ENCODE results near the gene PSME2. TPM values are rescaled to one million over a fixed set of nuclear protein-coding genes. Genes with fewer than 3 reads are reported as not detected.
A peak's percentile ranks its signal among the peaks of the same experiment; 100 is the strongest.

PSME2 gene
- total RNA-seq, 1 experiment from 2014 or later, result 126 TPM

GRCh38 chr14:24187539-24187915 is 41.1 kb upstream of the PSME2 start:
- no peak overlapping the region for H3K27ac ChIP-seq (ENCODE audit: insufficient read length, low read depth, low read length)
- H3K14ac ChIP-seq (ENCODE audit: insufficient read depth, low read length), result no peak overlapping the region
- TF ChIP-seq, protein P1, sequence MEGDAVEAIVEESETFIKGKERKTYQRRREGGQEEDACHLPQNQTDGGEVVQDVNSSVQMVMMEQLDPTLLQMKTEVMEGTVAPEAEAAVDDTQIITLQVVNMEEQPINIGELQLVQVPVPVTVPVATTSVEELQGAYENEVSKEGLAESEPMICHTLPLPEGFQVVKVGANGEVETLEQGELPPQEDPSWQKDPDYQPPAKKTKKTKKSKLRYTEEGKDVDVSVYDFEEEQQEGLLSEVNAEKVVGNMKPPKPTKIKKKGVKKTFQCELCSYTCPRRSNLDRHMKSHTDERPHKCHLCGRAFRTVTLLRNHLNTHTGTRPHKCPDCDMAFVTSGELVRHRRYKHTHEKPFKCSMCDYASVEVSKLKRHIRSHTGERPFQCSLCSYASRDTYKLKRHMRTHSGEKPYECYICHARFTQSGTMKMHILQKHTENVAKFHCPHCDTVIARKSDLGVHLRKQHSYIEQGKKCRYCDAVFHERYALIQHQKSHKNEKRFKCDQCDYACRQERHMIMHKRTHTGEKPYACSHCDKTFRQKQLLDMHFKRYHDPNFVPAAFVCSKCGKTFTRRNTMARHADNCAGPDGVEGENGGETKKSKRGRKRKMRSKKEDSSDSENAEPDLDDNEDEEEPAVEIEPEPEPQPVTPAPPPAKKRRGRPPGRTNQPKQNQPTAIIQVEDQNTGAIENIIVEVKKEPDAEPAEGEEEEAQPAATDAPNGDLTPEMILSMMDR (conservative IDR thresholded peaks at IDR 0.05), result no peak
- H4K8ac ChIP-seq (replicated peaks; ENCODE audit: insufficient read length, low read depth, low read length), result no peak overlapping the region
- no peak overlapping the region for H2AK5ac ChIP-seq (ENCODE audit: insufficient read length, low read length)
- no peak overlapping the region for H3K18ac ChIP-seq (ENCODE audit: insufficient read length, low read depth, low read length)
- H2BK120ac ChIP-seq (ENCODE audit: low read depth, low read length, poor library complexity, severe bottlenecking), result no peak overlapping the region
- no peak overlapping the region for H4K5ac ChIP-seq (ENCODE audit: insufficient read length, low read depth, low read length)
- H2BK12ac ChIP-seq (ENCODE audit: insufficient read length, low read depth, low read length), result no peak overlapping the region
- no peak overlapping the region for H3K4ac ChIP-seq (ENCODE audit: low read depth, low read length)
- H3K4me1 ChIP-seq (ENCODE audit: insufficient read depth, low read length), result no peaks in the 10 kb centered on the region; the same call in 1 of the 2 replicates
- no peak overlapping the region for H3K23ac ChIP-seq (ENCODE audit: insufficient read length, low read depth, low read length)
- H3K79me2 ChIP-seq (ENCODE audit: insufficient read depth, low read length), result no peaks in the 10 kb centered on the region
- Mint-ChIP-seq H3K4me1 (peaks cover 15% of the 10 kb centered on the region in 2 experiments), H3K4me3 (peak overlapping the region; percentile 94 to 95), H3K27me3 (ENCODE audit: low read depth) (no peaks in the 10 kb centered on the region; the same call in 1 of the 2 replicates), H3K27ac (no peak overlapping the region; a peak in 1 of 7 replicates), H3K9me3 (no peaks in the 10 kb centered on the region), H3K36me3 (ENCODE audit: insufficient read depth in 1 of 3, low read depth in 3 of 3) (peaks cover 24 to 79% (median 66%) of the 10 kb centered on the region in 3 experiments)
- H2BK15ac ChIP-seq (ENCODE audit: low read depth, low read length), result no peak overlapping the region
- DNase-seq, result no peak
- H3K9ac ChIP-seq (ENCODE audit: extremely low read depth, insufficient read length, low read length), result no peak overlapping the region
- no peak overlapping the region for H3K56ac ChIP-seq (ENCODE audit: insufficient read length, low read depth, low read length)
- no peak overlapping the region for H2AFZ ChIP-seq (ENCODE audit: low read length)
- no peak overlapping the region for H4K91ac ChIP-seq (ENCODE audit: insufficient read length, low read depth, low read length)
- H2BK20ac ChIP-seq (ENCODE audit: low read depth, low read length, poor library complexity, severe bottlenecking), result no peak overlapping the region
- no peaks in the 10 kb centered on the region for H4K20me1 ChIP-seq (ENCODE audit: control insufficient read depth, insufficient read depth, insufficient read length)
- peak overlapping the region; percentile 38 for H3K4me2 ChIP-seq (ENCODE audit: insufficient read depth, insufficient read length, low read length)
- no peak overlapping the region for H2BK5ac ChIP-seq (ENCODE audit: insufficient read length, low read length)
- H3K23me2 ChIP-seq (ENCODE audit: insufficient read length, low read depth, low read length, poor library complexity, severe bottlenecking), result no peaks in the 10 kb centered on the region
- H3K27me3 ChIP-seq (ENCODE audit: insufficient read depth, low read length), result no peaks in the 10 kb centered on the region
- peaks cover 4% of the 10 kb centered on the region for H3K79me1 ChIP-seq (ENCODE audit: insufficient read depth, low read depth, low read length, poor library complexity, severe bottlenecking)
- no peak overlapping the region for H3T11ph ChIP-seq (ENCODE audit: low read length)
- no CpG with 5 or more reads among the region's 2 CpGs for WGBS (ENCODE audit: extremely low coverage, insufficient read length, low lambda C conversion rate)
- H3K9me3 ChIP-seq (ENCODE audit: control insufficient read depth, low read depth, low read length), result no peaks in the 10 kb centered on the region
